Activated CD8-positive, alpha-beta memory T cell treated with anti-CD3 and anti-CD28 coated beads, Interleukin-2, amount 50 U/mL, for 1 hour (primary cell): ENCODE measurements around the gene CLEC12A.
"Not testable (repeated sequence)": the region's sequence is repeated elsewhere in the genome, so short reads cannot be mapped to it uniquely, and the experiment has no call there.

Source experiments
- DNase-seq: peaks from one replicate; pipeline ENCODE4 v3.0.0-alpha.2; 2020; ENCODE audit errors: extremely low read depth

Gene CLEC12A

GRCh38 chr12:9971181-9971580 is at the start of gene CLEC12A:
TSS of gene CLEC12A (plus strand) at chr12:9971409. CDS start at chr12:9971597, 188 bp downstream.
- no peak for DNase-seq

DNA sequence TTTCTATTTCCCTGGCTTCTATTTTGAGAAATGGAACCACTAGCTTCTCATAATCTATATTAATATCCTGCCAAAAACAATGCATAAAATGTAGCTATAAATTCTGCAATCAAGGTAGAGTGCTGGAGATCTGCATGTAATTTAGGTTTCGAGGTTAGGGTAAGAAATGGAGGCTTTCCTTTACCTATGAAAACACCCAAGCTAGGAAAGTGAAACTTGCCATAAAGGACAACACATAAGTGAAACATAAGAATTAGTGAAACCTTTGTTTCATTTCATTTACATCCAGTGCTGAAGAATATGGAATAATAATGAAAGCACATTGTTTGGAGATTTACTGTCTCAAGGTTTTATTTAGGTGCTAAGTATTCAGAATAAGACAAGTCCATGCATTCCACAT is 48.8 kb upstream of the CLEC12A start:
- DNase-seq = no peak

DNA sequence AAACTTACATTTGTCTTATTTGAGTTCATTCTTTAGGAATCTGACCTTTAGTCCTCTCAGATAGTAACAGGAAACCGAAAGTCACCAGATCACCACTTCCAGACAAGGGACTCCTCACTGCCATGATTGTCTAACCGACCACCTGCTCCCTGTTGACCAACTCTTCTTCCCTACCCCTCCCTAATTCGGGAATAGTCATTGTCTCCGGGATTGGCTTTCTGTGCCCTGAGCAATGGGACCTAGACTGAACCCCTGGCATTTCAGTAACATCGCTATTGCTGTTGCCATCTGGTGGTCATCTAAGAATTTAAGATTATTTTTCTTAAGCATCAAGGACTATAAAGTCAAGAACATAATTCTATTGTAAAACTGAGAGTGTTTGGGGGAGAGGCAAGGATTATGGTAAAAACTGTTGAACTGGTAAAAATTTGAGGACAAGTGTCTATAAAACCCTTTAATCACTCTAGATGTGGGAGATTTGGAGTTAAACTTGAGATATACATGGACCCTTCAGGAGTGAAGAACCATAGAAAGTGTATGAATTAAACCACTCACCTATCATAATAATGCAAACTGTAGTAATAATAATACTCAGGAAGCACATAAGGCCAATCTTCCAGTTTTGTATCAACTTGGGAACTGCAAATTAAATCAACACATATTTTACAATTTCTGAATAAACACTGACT is 45.4 kb upstream of the CLEC12A start:
- no peak for DNase-seq

- DNase-seq = no peak
Measured at GRCh38 chr12:9926876-9927275, 44.3 kb upstream of the CLEC12A start.

GRCh38 chr12:9928607-9929006 is 42.6 kb upstream of the CLEC12A start:
- DNase-seq = no peak

- no peak for DNase-seq
Measured at GRCh38 chr12:9931245-9931644, 40.0 kb upstream of the CLEC12A start.

DNA sequence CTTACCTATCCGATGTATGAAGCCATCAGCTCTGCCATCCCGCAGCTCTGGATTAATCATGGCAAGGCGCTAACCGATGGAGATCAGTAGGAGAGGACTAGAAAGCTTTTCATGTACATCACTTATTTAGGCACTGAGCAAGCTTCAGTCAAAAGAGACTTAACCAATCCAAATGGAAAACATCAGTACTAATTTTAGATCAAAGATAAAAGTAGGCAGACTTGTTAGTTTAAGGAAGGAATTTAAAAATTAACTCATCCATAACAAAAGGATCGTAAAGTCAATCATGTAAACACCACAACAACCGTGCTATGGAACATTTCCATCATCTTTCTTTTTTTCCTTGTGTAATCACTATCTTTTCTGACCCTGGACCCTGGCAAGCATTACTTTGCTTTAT is 38.9 kb upstream of the CLEC12A start, which contains the start of gene CLEC2A:
Gene CLEC2A, minus strand, starts transcription at position 101 of the 400 bp plus-strand sequence. Its CDS starts 41 bp downstream, at position 60.
- no peak for DNase-seq

DNA sequence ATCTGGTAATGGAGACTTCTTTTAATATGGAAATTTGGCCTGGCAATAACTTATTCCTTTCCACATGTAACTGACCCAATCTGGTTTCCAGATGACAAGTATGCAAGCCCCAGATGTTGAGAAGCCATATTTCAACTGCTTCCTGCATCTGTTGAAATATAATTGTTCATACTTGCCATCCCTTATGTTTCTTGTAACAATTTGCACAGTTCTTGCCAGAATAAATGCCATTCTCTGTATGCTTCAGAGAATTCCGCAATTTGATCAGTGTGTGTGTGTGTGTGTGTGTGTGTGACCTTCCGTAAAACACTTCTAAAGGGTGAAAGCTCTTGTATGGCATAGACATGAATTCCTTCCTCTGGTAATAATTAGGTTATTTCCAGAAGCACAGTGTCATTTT is 37.3 kb upstream of the CLEC12A start:
- DNase-seq = no peak

- no peak for DNase-seq
Measured at GRCh38 chr12:9935026-9935425, 36.2 kb upstream of the CLEC12A start.

DNA sequence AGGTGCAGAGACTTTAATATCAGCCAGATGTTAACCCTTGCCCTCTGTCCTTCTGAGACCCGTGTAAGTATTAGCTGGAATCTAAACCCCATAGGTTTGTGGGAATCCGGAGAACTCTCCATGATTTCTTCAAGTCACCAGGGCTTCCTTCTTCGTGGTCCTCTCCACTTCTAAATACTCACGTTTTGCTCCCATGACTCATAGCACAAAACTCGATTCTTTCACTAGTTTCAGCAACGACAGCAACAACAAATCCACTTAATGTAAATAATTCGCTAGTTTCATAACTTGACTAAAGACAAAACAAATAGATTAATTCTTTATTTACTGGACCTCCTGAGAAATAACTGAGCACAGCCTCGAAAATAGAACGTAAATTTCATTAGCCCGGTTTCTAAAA is 34.6 kb upstream of the CLEC12A start:
- no peak for DNase-seq

DNA sequence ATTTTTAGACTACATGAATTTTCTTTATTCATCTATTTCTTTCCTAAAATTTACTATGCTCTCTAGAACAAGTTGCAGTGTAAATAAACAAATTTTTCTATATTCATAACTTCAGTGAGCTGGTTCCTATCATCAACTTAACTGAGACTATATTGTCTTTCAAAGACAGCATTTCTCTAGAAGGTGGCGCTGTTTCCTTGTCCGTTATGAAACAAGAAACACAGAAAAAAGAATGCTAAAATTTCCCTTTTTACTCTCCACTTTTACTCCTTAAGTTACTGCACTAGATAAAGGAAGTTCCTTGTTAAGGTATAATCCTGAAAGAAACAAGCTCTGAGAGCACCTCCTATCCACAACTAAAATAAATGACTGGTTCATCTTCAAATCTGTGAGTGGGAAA is 30.8 kb upstream of the CLEC12A start:
- no peak for DNase-seq

DNA sequence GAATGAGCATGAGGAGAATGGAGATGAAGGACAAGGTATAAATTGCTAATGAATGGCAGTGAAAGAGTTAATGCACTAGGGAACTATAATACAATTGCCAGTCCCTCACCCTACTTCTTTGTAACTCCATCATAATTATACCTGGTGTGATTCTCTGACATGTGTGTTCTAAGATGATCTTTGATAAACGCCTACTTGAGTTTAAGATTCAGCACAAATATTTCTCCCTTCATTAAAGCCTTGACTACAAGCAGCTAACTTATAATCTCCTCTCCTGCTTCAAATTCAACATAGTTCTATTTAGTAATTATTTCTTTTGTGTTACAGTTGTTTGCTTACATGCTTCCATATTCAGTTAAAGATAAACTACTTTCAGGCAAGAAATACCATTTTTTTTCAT is 29.4 kb upstream of the CLEC12A start:
- no peak for DNase-seq

GRCh38 chr12:9943240-9943639 is 28.0 kb upstream of the CLEC12A start:
- DNase-seq = no peak

- DNase-seq = no peak
Measured at GRCh38 chr12:9944391-9944790, 26.8 kb upstream of the CLEC12A start.

DNA sequence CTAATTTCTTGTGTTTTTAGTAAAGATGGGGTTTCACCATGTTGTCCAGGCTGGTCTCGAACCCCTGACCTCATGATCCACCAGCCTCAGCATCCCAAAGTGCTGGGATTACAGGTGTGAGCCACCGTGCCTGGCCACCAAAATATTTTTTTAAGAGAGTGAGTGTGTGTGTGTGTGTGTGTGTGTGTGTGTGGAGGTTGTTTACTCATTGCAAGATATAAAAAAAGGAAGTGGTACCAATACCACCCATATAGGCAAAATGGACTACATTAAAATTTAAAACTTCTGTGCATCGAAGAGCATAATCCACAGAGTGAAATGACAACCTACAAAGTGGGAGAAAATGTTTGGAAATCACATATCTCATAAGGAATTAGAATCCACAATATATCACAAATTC is 23.5 kb upstream of the CLEC12A start:
- DNase-seq = no peak

- no peak for DNase-seq
Measured at GRCh38 chr12:9948606-9949296, 22.5 kb upstream of the CLEC12A start.

- DNase-seq = no peak
Measured at GRCh38 chr12:9951026-9951675, 20.1 kb upstream of the CLEC12A start.

DNA sequence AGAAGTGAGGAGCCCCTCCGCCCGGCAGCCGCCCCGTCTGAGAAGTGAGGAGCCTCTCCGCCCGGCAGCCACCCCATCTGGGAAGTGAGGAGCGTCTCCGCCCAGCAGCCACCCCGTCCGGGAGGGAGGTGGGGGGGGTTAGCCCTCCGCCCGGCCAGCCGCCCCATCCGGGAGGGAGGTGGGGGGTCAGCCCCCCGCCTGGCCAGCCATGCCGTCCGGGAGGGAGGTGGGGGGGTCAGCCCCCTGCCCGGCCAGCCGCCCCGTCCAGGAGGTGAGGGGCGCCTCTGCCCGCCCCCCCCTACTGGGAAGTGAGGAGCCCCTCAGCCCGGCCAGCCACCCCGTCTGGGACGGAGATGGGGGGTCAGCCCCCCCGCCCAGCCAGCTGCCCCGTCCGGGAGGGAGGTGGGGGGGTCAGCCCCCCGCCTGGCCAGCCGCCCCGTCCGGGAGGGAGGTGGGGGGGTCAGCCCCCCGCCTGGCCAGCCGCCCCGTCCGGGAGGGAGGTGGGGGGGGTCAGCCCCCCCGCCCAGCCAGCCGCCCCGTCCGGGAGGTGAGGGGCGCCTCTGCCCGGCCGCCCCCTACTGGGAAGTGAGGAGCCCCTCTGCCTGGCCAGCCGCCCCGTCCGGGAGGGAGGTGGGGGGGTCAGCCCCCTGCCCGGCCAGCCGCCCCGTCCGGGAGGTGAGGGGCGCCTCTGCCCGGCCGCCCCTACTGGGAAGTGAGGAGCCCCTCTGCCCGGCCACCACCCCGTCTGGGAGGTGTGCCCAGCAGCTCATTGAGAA is 18.1 kb upstream of the CLEC12A start:
- not testable (repeated sequence) for DNase-seq

GRCh38 chr12:9957834-9958233 is 13.4 kb upstream of the CLEC12A start:
- DNase-seq = no peak

GRCh38 chr12:9960590-9960989 is 10.6 kb upstream of the CLEC12A start:
- DNase-seq = no peak

DNA sequence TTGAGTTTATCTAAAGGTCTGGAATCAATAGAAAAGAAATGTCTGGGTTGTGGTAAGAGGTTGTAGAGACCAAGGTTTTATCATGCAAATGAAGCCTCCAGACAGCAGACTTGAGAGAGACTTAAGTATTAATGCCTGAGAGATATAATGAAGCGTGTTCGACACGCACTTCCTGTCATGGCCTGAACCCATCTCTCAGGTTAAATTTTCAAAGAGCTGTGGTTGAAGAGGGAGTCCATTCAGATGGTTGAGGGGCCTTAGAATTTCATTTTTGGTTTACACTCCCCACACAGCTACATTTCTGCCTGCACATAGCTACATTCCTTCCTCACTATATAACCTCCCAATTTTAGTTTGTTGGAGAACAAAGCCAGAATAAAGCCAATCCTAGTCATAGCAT is 10.1 kb upstream of the CLEC12A start:
- no peak for DNase-seq

- DNase-seq = no peak
Measured at GRCh38 chr12:9961901-9962300, 9.3 kb upstream of the CLEC12A start.
